ENCODE data around the gene RB1.

DNA sequence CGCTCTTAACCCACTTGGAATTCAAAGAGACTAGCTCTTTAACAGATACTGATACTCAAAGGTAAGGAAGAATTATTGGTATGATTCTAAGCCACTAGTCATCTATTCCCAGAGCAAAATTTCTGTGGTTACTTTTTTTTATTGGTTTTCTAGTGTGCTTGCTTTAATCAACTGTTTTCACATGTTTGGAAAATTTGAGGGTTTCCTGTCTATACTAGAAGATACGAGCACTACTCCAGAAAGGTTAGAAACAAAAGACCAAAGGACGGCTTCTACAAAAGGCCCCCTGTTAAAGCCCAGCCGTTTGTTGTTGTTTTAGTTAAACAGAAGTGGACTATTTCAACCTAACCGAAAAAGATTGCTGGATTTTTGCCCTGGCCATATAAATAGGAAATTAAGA lies 127.9 kb downstream of the RB1 start:
- no peak for TF ChIP-seq POLR2A (IDR thresholded peaks at IDR 0.05; ENCODE audit: low read depth, low read length)
- TF ChIP-seq, protein P1, sequence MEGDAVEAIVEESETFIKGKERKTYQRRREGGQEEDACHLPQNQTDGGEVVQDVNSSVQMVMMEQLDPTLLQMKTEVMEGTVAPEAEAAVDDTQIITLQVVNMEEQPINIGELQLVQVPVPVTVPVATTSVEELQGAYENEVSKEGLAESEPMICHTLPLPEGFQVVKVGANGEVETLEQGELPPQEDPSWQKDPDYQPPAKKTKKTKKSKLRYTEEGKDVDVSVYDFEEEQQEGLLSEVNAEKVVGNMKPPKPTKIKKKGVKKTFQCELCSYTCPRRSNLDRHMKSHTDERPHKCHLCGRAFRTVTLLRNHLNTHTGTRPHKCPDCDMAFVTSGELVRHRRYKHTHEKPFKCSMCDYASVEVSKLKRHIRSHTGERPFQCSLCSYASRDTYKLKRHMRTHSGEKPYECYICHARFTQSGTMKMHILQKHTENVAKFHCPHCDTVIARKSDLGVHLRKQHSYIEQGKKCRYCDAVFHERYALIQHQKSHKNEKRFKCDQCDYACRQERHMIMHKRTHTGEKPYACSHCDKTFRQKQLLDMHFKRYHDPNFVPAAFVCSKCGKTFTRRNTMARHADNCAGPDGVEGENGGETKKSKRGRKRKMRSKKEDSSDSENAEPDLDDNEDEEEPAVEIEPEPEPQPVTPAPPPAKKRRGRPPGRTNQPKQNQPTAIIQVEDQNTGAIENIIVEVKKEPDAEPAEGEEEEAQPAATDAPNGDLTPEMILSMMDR (IDR thresholded peaks at IDR 0.05; ENCODE audit: extremely low read depth in 1 of 2, insufficient read depth in 1 of 2, low read depth in 1 of 2, low read length in 2 of 2): no peak
- no peak for TF ChIP-seq EZH2 (IDR thresholded peaks at IDR 0.05; ENCODE audit: borderline replicate concordance, low read depth, low read length, severe bottlenecking)
- no peak for TF ChIP-seq POLR2AphosphoS5 (IDR thresholded peaks at IDR 0.05; ENCODE audit: insufficient read depth, low read depth, low read length)
- no peak for TF ChIP-seq GATA2 (IDR thresholded peaks at IDR 0.05; ENCODE audit: insufficient read depth, insufficient read length, low read depth, low read length)
- TF ChIP-seq, protein P2, sequence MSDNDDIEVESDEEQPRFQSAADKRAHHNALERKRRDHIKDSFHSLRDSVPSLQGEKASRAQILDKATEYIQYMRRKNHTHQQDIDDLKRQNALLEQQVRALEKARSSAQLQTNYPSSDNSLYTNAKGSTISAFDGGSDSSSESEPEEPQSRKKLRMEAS (IDR thresholded peaks at IDR 0.05; ENCODE audit: insufficient read depth, insufficient read length): no peak
- no peak for TF ChIP-seq FOS (IDR thresholded peaks at IDR 0.05; ENCODE audit: borderline replicate concordance, insufficient read depth, low read length)

All from endothelial cell of umbilical vein (primary cell).